Prostate gland (tissue), 2 donors: Measurements from ENCODE around the gene BMP7.

Experiments
- POLR2A ChIP-seq: fragments of 450-650 bp; IDR thresholded peaks from one replicate; pipeline ENCODE4 v1.6.1; 2016; ENCODE audit warnings: antibody characterized with exemption, mild to moderate bottlenecking
- POLR2AphosphoS5 ChIP-seq: sonication (generic); formaldehyde crosslinking; IDR thresholded peaks from one replicate; pipeline ENCODE4 v1.6.1; 2017; ENCODE audit warnings: antibody characterized with exemption
- TF ChIP-seq, protein P1 (sequence below), 4 experiments: fragments of 200-600 bp in 2 of 4; fragments of 450-650 bp in 2 of 4; sonication (generic) in 2 of 4; IDR thresholded peaks; 1 replicate in 3 of 4; 2 replicates in 1 of 4; pipeline ENCODE4 v1.5.1; 2016 to 2019; ENCODE audit warnings: antibody characterized with exemption in 4 of 4, mild to moderate bottlenecking in 2 of 4, moderate library complexity in 2 of 4

DNA sequence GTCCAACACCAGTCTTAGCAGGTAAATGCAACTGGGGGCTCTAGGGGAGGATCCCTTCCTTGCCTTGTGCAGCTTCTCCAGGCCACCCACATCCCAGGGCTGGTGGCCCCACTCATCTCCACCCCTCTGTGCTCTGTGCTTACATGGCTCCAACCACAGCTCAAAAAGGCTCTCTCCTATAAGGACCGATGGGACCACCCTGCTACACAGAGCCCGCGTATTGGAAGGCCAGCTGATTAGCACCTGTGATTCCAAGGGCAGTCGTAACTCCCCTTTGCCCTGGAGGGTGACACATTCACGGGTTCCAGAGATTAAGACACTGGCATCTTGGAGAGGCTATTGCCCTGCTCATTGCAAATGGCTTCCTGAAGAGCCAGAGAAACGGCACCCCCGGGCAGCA lies 84.8 kb downstream of the BMP7 start:
- TF ChIP-seq, protein P1, sequence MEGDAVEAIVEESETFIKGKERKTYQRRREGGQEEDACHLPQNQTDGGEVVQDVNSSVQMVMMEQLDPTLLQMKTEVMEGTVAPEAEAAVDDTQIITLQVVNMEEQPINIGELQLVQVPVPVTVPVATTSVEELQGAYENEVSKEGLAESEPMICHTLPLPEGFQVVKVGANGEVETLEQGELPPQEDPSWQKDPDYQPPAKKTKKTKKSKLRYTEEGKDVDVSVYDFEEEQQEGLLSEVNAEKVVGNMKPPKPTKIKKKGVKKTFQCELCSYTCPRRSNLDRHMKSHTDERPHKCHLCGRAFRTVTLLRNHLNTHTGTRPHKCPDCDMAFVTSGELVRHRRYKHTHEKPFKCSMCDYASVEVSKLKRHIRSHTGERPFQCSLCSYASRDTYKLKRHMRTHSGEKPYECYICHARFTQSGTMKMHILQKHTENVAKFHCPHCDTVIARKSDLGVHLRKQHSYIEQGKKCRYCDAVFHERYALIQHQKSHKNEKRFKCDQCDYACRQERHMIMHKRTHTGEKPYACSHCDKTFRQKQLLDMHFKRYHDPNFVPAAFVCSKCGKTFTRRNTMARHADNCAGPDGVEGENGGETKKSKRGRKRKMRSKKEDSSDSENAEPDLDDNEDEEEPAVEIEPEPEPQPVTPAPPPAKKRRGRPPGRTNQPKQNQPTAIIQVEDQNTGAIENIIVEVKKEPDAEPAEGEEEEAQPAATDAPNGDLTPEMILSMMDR (IDR thresholded peaks at IDR 0.05): no peak
- TF ChIP-seq POLR2A (no peak), POLR2AphosphoS5 (no peak)
